ENCODE results near the gene PTP4A2. TPM values are rescaled to one million over a fixed set of nuclear protein-coding genes. Genes with fewer than 3 reads are reported as not detected.
A peak's percentile ranks its signal among the peaks of the same experiment; 100 is the strongest.

PTP4A2 gene
- total and polyA plus RNA-seq, 2 donors (not counting 3 experiments of a cell fraction or from before 2014, with no cell fraction given): 74.1 to 184 TPM

- H3K9me3 ChIP-seq (replicated peaks; ENCODE audit: control insufficient read depth, insufficient read depth, low read length): no peaks in the 10 kb centered on the region
- H3K4me2 ChIP-seq (ENCODE audit: insufficient read depth, low read length): peak overlapping the region; percentile 71
- TSS peak; percentile 12 for BruUV-seq (replicated peaks)
- DNase-seq (ENCODE audit: low read depth, low spot score): peak; percentile 58
- TF ChIP-seq EZH2 (IDR thresholded peaks at IDR 0.05; ENCODE audit: borderline replicate concordance, low read depth, low read length, severe bottlenecking): no peak
- TF ChIP-seq FOS (IDR thresholded peaks at IDR 0.05; ENCODE audit: borderline replicate concordance, insufficient read depth, low read length): peak; percentile 70
- H3K9ac ChIP-seq (replicated peaks; ENCODE audit: extremely low read depth, insufficient read depth, low read length): peak overlapping the region; percentile 51
- intact Hi-C loops (cut with micrococcal nuclease) (loop anchor here (10.0 kb wide), 2 partner anchors 290 to 350 kb away; partner anchors contain the start of gene PEF1), dilution Hi-C loops (cut with MboI; ENCODE audit: extremely low pct_ligation_motif_present, low sequenced_read_pairs) (no loop called here)
- peak overlapping the region; percentile 58 for H3K27ac ChIP-seq (ENCODE audit: insufficient read depth, low read depth, low read length)
- H2AFZ ChIP-seq (ENCODE audit: low read depth, low read length): no peak overlapping the region
- CTCF ChIA-PET: interaction anchor here (0.8 to 3.7 kb wide), 7 partner anchors 9 to 146 kb away, joined by 4 to 24 read pairs (median 7); partner anchors contain the start of gene SPOCD1
- no peaks in the 10 kb centered on the region for H4K20me1 ChIP-seq (replicated peaks; ENCODE audit: control insufficient read depth, extremely low read depth, insufficient read depth, low read length)
- H3K27me3 ChIP-seq (ENCODE audit: control insufficient read depth in 2 of 2, insufficient read depth in 2 of 2, low read length in 2 of 2): no peaks in the 10 kb centered on the region
- peaks cover 70% of the 10 kb centered on the region for H3K4me1 ChIP-seq (ENCODE audit: control insufficient read depth, extremely low read depth, insufficient read depth, low read length)
- POLR2A ChIA-PET: interaction anchor here (1.4 kb wide), 1 partner anchor 27 kb away, joined by 3 read pairs; no protein-coding TSS in a partner anchor
- FAIRE-seq: no peak
- H3K36me3 ChIP-seq (ENCODE audit: control insufficient read depth in 2 of 2, extremely low read depth in 1 of 2, insufficient read depth in 2 of 2, low read length in 2 of 2): no peaks in the 10 kb centered on the region
- H3K9me1 ChIP-seq (replicated peaks; ENCODE audit: control insufficient read depth, extremely low read depth, insufficient read depth, low read length): no peaks in the 10 kb centered on the region
- H3K79me2 ChIP-seq (ENCODE audit: control insufficient read depth, insufficient read depth, low read length): peaks cover 79% of the 10 kb centered on the region
- peak overlapping the region in 1 of 3 experiments; percentile 34 for H3K4me3 ChIP-seq (replicated peaks in 1 of 3; ENCODE audit: insufficient read depth in 1 of 3, low read depth in 1 of 3, low read length in 3 of 3)
Measured at GRCh38 chr1:31934706-31935629, 3.2 kb downstream of the PTP4A2 start.

DNA sequence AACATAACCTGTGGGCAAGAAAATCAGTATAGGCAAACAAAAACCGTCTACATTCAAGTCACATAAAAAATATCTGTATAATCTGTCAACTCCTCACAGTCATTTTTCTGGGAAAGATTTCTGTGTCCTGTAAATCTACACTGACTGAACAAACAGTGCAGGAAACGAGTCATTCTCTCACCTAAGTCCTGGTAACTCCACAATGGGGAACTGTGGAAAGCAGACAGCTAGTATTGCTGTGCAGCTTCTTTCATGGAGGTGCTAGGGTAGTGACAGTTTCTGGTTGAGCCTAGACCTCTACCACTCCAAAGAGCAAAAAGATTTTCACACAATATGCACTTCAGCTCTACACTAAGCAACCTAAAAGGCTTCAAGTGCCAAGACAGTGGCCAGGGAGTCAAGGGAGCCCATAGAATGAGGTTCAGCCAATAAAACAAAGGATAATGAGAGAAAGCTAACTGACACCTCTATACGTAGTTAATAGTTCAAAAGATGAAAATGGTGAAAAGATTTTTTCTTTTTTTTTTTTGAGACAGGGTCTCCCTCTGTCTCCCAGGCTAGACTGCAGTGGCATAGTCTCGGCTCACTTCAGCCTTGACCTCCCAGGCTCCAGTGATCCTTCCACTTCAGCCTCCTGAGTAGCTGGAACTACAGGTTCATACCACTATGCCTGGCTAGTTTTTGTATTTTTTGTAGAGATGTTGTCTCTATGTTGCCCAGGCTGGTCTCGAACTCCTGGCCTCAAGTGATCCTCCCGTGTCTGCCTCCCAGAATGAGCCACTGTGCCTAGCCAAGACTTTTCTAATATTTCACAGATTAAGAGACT, 5.5 kb downstream of the PTP4A2 start:
- H3K36me3 ChIP-seq (ENCODE audit: control insufficient read depth in 2 of 2, extremely low read depth in 1 of 2, insufficient read depth in 2 of 2, low read length in 2 of 2): no peaks in the 10 kb centered on the region
- POLR2A ChIA-PET: interaction anchor here (0.5 kb wide), 1 partner anchor 343 kb away, joined by 3 read pairs; no protein-coding TSS in a partner anchor
- peak overlapping the region in 1 of 3 experiments; percentile 62 for H3K4me3 ChIP-seq (replicated peaks in 1 of 3; ENCODE audit: insufficient read depth in 1 of 3, low read depth in 1 of 3, low read length in 3 of 3)
- dilution Hi-C loops (cut with MboI; ENCODE audit: extremely low pct_ligation_motif_present, low sequenced_read_pairs): no loop called here
- peak overlapping the region; percentile 91 for H3K27ac ChIP-seq (ENCODE audit: insufficient read depth, low read depth, low read length)
- peaks cover 3% of the 10 kb centered on the region for H4K20me1 ChIP-seq (replicated peaks; ENCODE audit: control insufficient read depth, extremely low read depth, insufficient read depth, low read length)
- H3K9me1 ChIP-seq (replicated peaks; ENCODE audit: control insufficient read depth, extremely low read depth, insufficient read depth, low read length): no peaks in the 10 kb centered on the region
- H3K4me1 ChIP-seq (ENCODE audit: control insufficient read depth, extremely low read depth, insufficient read depth, low read length): peaks cover 67% of the 10 kb centered on the region
- peak overlapping the region; percentile 82 for H3K9ac ChIP-seq (replicated peaks; ENCODE audit: extremely low read depth, insufficient read depth, low read length)
- CTCF ChIA-PET: interaction anchor here (0.8 to 3.7 kb wide), 8 partner anchors 12 to 143 kb away, joined by 3 to 15 read pairs (median 4); partner anchors contain the start of gene SPOCD1
- FAIRE-seq (peak; percentile 81), DNase-seq (ENCODE audit: low read depth, low spot score) (peak; percentile 73)
- BruUV-seq (replicated peaks): no TSS peak
- no peaks in the 10 kb centered on the region for H3K27me3 ChIP-seq (ENCODE audit: control insufficient read depth in 2 of 2, insufficient read depth in 2 of 2, low read length in 2 of 2)
- no peak overlapping the region for H2AFZ ChIP-seq (ENCODE audit: low read depth, low read length)
- no peaks in the 10 kb centered on the region for H3K9me3 ChIP-seq (replicated peaks; ENCODE audit: control insufficient read depth, insufficient read depth, low read length)
- peaks cover 99% of the 10 kb centered on the region for H3K79me2 ChIP-seq (ENCODE audit: control insufficient read depth, insufficient read depth, low read length)
- peak; percentile 38 for TF ChIP-seq JUN (IDR thresholded peaks at IDR 0.05; ENCODE audit: borderline replicate concordance, insufficient read depth, insufficient read length, low read depth)
- no peak for TF ChIP-seq MAX (IDR thresholded peaks at IDR 0.05; ENCODE audit: insufficient read depth, insufficient read length)
- peak; percentile 21 for TF ChIP-seq FOS (IDR thresholded peaks at IDR 0.05; ENCODE audit: borderline replicate concordance, insufficient read depth, low read length)
- no peak for TF ChIP-seq GATA2 (IDR thresholded peaks at IDR 0.05; ENCODE audit: insufficient read depth, insufficient read length, low read depth, low read length)
- intact Hi-C loops (cut with micrococcal nuclease): loop anchor here (10.0 kb wide), 2 partner anchors 288 to 348 kb away; partner anchors contain the start of gene PEF1
- H3K4me2 ChIP-seq (ENCODE audit: insufficient read depth, low read length): peak overlapping the region; percentile 97
